ENCODE measurements around the gene NFE2. TPM values are rescaled to one million over a fixed set of nuclear protein-coding genes. Genes with fewer than 3 reads are reported as not detected.

NFE2 gene
- total and polyA plus RNA-seq, 2 of the 8 experiments (the other 6 are each of a cell fraction or from before 2014, with no cell fraction given), result 2.0 to 6.1 TPM

- Histone ChIP-seq H3K27ac (ENCODE audit: low read depth, low read length) (no peak overlapping the region), H3K36me3 (ENCODE audit: control insufficient read depth in 2 of 4, insufficient read depth in 4 of 4, low read length in 3 of 4) (no peaks in the 10 kb centered on the region), H2BK20ac (ENCODE audit: low read length) (no peak overlapping the region), H2AFZ (ENCODE audit: low read length) (no peak overlapping the region), H2AK5ac (ENCODE audit: low read depth, low read length) (no peak overlapping the region), H3K79me2 (ENCODE audit: control insufficient read depth in 1 of 2, insufficient read depth in 2 of 2, low read length in 2 of 2) (peaks cover 3 to 28% of the 10 kb centered on the region in 2 experiments; a peak in 3 of 4 replicates), H4K8ac (ENCODE audit: extremely low read depth, insufficient read depth, low read length) (no peak overlapping the region), H3K27me3 (replicated peaks in 1 of 4; ENCODE audit: control insufficient read depth in 3 of 4, extremely low read depth in 1 of 4, insufficient read depth in 3 of 4, low read length in 3 of 4) (no peaks in the 10 kb centered on the region), H3K56ac (replicated peaks; ENCODE audit: insufficient read length, low read depth, low read length) (no peak overlapping the region), H2BK120ac (replicated peaks; ENCODE audit: low read depth, low read length) (no peak overlapping the region), H2BK12ac (ENCODE audit: low read depth, low read length) (no peak overlapping the region), H4K91ac (replicated peaks; ENCODE audit: insufficient read length, low read length) (no peak overlapping the region), H3K23ac (ENCODE audit: insufficient read length) (no peak overlapping the region), H3K4ac (replicated peaks; ENCODE audit: insufficient read length, low read depth, low read length) (no peak overlapping the region), H3K4me1 (replicated peaks in 1 of 4; ENCODE audit: control insufficient read depth in 3 of 4, insufficient read depth in 4 of 4, low read length in 3 of 4) (peaks cover 3 to 13% (median 9%) of the 10 kb centered on the region in 4 experiments), H4K20me1 (replicated peaks in 1 of 2; ENCODE audit: control insufficient read depth in 1 of 2, insufficient read depth in 2 of 2, low read length in 2 of 2) (no peaks in the 10 kb centered on the region), H2BK5ac (ENCODE audit: low read depth, low read length) (no peak overlapping the region), H3K18ac (ENCODE audit: extremely low read depth, low read length) (no peak overlapping the region), H4K5ac (ENCODE audit: insufficient read length, low read depth, low read length) (no peak overlapping the region), H3K23me2 (ENCODE audit: low read depth, low read length) (no peaks in the 10 kb centered on the region), H3K14ac (ENCODE audit: insufficient read length) (no peak overlapping the region), H3K4me3 (ENCODE audit: extremely low read depth in 1 of 4, insufficient read depth in 2 of 4, low read depth in 3 of 4, low read length in 4 of 4) (no peak overlapping the region), H3K9ac (replicated peaks in 1 of 4; ENCODE audit: extremely low read depth in 1 of 4, low read depth in 3 of 4, low read length in 3 of 4) (no peak overlapping the region), H3K9me3 (ENCODE audit: insufficient read depth in 2 of 2, low read depth in 1 of 2, low read length in 1 of 2) (no peaks in the 10 kb centered on the region), H2BK15ac (ENCODE audit: low read length) (no peak overlapping the region), H3K4me2 (ENCODE audit: insufficient read depth in 1 of 2, low read depth in 2 of 2, low read length in 2 of 2) (no peak overlapping the region), H3K79me1 (ENCODE audit: low read depth, low read length) (no peaks in the 10 kb centered on the region)
- DNase-seq (ENCODE audit: low read depth in 1 of 2, low spot score in 2 of 2), result no peak
- ChIA-PET CTCF (ENCODE audit: partially characterized antibody) (interaction anchor here (0.5 to 3.5 kb wide), 13 partner anchors 13 to 103 kb away, joined by 3 to 40 read pairs (median 4); no protein-coding TSS in a partner anchor), POLR2A (ENCODE audit: partially characterized antibody) (interaction anchor here (0.9 to 44.8 kb wide), 11 partner anchors 9 to 61 kb away, joined by 3 to 1006 read pairs (median 4); partner anchors contain the start of genes CBX5, COPZ1 and HNRNPA1)
- no peak for FAIRE-seq
- 91% methylated on average over 4 of the region's 4 CpGs; no CpG with 5 or more reads in 1 of the 2 experiments for WGBS, 2 experiments (ENCODE audit: extremely low coverage in 1 of 2, insufficient coverage in 1 of 2, insufficient read length in 1 of 2, insufficient replicate concordance in 2 of 2, low coverage in 1 of 2, low lambda C conversion rate in 2 of 2, missing lambda C conversion rate in 1 of 2)
- TF ChIP-seq POLR2AphosphoS5 (IDR thresholded peaks at IDR 0.05; ENCODE audit: low read depth, low read length), result no peak
- no peak for TF ChIP-seq GTF2F1 (IDR thresholded peaks at IDR 0.05; ENCODE audit: borderline replicate concordance, low read depth, low read length)
- TF ChIP-seq CTCF (IDR thresholded peaks at IDR 0.05; ENCODE audit: control extremely low read depth in 1 of 3, insufficient read depth in 1 of 3, low read depth in 1 of 3, low read length in 3 of 3), result no peak
- no peak for TF ChIP-seq CBX5 (IDR thresholded peaks at IDR 0.05; ENCODE audit: low read depth, low read length)
- no peak for TF ChIP-seq SP4 (IDR thresholded peaks at IDR 0.05; ENCODE audit: low read length)
- TF ChIP-seq POLR2A (IDR thresholded peaks at IDR 0.05; ENCODE audit: control extremely low read depth in 1 of 2, low read depth in 2 of 2, low read length in 2 of 2), result no peak
- TF ChIP-seq RBBP5 (IDR thresholded peaks at IDR 0.05; ENCODE audit: borderline replicate concordance, low read depth, low read length), result no peak
- no peak for TF ChIP-seq JUN (IDR thresholded peaks at IDR 0.05; ENCODE audit: low read depth, low read length)
- no peak for TF ChIP-seq RXRA (IDR thresholded peaks at IDR 0.05; ENCODE audit: insufficient read depth, low read depth, low read length)
- no peak for TF ChIP-seq HDAC2 (IDR thresholded peaks at IDR 0.05; ENCODE audit: borderline replicate concordance in 1 of 2, low read depth in 2 of 2, low read length in 2 of 2)
- no peak for TF ChIP-seq BCL11A (IDR thresholded peaks at IDR 0.05; ENCODE audit: low read depth in 2 of 2, low read length in 2 of 2)
- TF ChIP-seq CEBPB (IDR thresholded peaks at IDR 0.05; ENCODE audit: low read depth, low read length), result no peak
Measured at GRCh38 chr12:54265364-54265812, 35.4 kb downstream of the NFE2 start.

Measured in H1 (cell line).